ENCODE results near the gene CPEB4. TPM values are rescaled to one million over a fixed set of nuclear protein-coding genes. Genes with fewer than 3 reads are reported as not detected.

CPEB4 gene
- total RNA-seq, 1 experiment from 2014 or later, result 11.1 TPM

DNA sequence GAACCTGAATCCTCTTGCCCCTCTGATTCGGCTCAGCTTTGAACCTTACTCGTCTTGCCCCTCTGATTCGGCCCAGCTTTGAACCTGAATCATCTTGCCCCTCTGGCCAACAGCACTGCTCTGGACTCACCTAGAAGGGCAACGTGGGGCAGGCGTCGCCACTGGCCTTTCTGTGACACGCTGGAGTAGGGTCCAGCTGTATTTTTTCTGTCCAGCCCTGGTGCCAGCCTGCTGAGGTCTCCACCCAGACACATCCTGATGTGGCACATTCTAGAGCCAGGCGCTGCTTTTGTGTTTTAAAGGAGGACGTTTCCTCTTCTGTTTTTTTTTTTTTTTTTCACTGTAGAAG lies 15.2 kb upstream of the CPEB4 start (continued):
- TF ChIP-seq, protein P1, sequence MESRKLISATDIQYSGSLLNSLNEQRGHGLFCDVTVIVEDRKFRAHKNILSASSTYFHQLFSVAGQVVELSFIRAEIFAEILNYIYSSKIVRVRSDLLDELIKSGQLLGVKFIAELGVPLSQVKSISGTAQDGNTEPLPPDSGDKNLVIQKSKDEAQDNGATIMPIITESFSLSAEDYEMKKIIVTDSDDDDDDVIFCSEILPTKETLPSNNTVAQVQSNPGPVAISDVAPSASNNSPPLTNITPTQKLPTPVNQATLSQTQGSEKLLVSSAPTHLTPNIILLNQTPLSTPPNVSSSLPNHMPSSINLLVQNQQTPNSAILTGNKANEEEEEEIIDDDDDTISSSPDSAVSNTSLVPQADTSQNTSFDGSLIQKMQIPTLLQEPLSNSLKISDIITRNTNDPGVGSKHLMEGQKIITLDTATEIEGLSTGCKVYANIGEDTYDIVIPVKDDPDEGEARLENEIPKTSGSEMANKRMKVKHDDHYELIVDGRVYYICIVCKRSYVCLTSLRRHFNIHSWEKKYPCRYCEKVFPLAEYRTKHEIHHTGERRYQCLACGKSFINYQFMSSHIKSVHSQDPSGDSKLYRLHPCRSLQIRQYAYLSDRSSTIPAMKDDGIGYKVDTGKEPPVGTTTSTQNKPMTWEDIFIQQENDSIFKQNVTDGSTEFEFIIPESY (IDR thresholded peaks at IDR 0.05; ENCODE audit: extremely low read depth, insufficient replicate concordance, low read length), result no peak
- TF ChIP-seq ZFX (IDR thresholded peaks at IDR 0.05), result no peak

DNA sequence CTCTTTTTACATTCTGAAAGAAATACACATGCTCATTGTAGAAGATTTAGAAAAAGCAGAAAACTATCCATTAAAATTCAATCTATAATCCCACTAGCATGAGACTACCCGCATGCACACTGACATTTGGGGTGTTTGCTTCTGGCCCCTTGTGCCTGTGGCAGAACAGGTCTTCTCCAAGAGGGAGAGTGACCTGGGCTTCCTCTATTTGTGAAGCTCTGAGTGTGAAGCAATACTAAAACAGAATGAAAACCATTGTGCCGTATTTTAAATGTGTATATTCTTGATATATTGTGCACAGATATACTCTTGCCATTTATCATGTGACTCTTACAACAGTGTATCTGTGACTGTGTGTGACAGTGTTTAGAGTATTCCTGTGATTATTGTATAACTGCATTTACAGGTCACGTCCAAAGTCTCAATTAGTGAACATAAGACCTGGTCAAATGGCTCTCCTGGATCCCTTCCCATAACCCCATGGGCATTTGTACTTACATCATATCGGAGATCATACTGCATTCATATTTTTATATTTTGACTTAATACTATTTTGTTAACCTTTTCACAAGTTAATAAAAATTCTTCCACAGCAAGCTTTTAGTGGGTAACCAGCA lies 14.7 kb upstream of the CPEB4 start:
- H3K36me3 ChIP-seq (ENCODE audit: control insufficient read depth in 1 of 2, insufficient read depth in 2 of 2, low read length in 2 of 2), result no peaks in the 10 kb centered on the region
- H4K20me1 ChIP-seq (ENCODE audit: insufficient read depth), result no peaks in the 10 kb centered on the region
- BruUV-seq (replicated peaks), result no TSS peak
- no peak overlapping the region for H2AFZ ChIP-seq (ENCODE audit: low read depth, low read length, poor library complexity, severe bottlenecking)
- H3K9ac ChIP-seq (ENCODE audit: low read length), result no peak overlapping the region
- H3K4me1 ChIP-seq (ENCODE audit: control insufficient read depth in 1 of 2, insufficient read depth in 2 of 2, low read length in 2 of 2), result no peaks in the 10 kb centered on the region
- H3K9me2 ChIP-seq (ENCODE audit: insufficient read depth), result no peaks in the 10 kb centered on the region
- no peak overlapping the region for H3K4me2 ChIP-seq (ENCODE audit: low read length)
- CTCF ChIA-PET, result no interaction called here
- intact Hi-C loops (cut with micrococcal nuclease), result no loop called here
- H3K79me2 ChIP-seq (ENCODE audit: insufficient read depth, low read length), result no peaks in the 10 kb centered on the region
- H3K27me3 ChIP-seq (ENCODE audit: insufficient read depth, low read length), result no peaks in the 10 kb centered on the region
- H3K4me3 ChIP-seq (replicated peaks in 1 of 2; ENCODE audit: low read depth in 1 of 2, low read length in 2 of 2), result no peak overlapping the region
- RAD21 ChIA-PET (ENCODE audit: low non-redundant PET in 1 of 2, low total read pairs in 2 of 2, uncharacterized antibody in 2 of 2, unreplicated experiment in 2 of 2), result no interaction called here
- no peaks in the 10 kb centered on the region for H3K9me3 ChIP-seq (ENCODE audit: control insufficient read depth in 1 of 2, insufficient read depth in 1 of 2, low read depth in 1 of 2, low read length in 2 of 2)
- no peak overlapping the region for H3K27ac ChIP-seq (ENCODE audit: low read depth, low read length)
- POLR2A ChIA-PET, result interaction anchor here (1.0 kb wide), 1 partner anchor 15 kb away, joined by 5 read pairs; the partner anchor contains the start of gene CPEB4
- no peak for TF ChIP-seq SIN3A (IDR thresholded peaks at IDR 0.05; ENCODE audit: low read depth)
- no peak for DNase-seq (ENCODE audit: low read depth, low spot score)
- ATAC-seq, result no peak

- ChIA-PET POLR2A (no interaction called here), RAD21 (ENCODE audit: low non-redundant PET in 1 of 2, low total read pairs in 2 of 2, uncharacterized antibody in 2 of 2, unreplicated experiment in 2 of 2) (no interaction called here), CTCF (no interaction called here)
- Histone ChIP-seq H3K4me1 (ENCODE audit: control insufficient read depth in 1 of 2, insufficient read depth in 2 of 2, low read length in 2 of 2) (no peaks in the 10 kb centered on the region), H3K79me2 (ENCODE audit: insufficient read depth, low read length) (no peaks in the 10 kb centered on the region), H3K9me2 (ENCODE audit: insufficient read depth) (no peaks in the 10 kb centered on the region), H3K9me3 (ENCODE audit: control insufficient read depth in 1 of 2, insufficient read depth in 1 of 2, low read depth in 1 of 2, low read length in 2 of 2) (no peaks in the 10 kb centered on the region), H2AFZ (ENCODE audit: low read depth, low read length, poor library complexity, severe bottlenecking) (no peak overlapping the region), H3K27me3 (ENCODE audit: insufficient read depth, low read length) (no peaks in the 10 kb centered on the region), H4K20me1 (ENCODE audit: insufficient read depth) (no peaks in the 10 kb centered on the region), H3K36me3 (ENCODE audit: control insufficient read depth in 1 of 2, insufficient read depth in 2 of 2, low read length in 2 of 2) (no peaks in the 10 kb centered on the region), H3K4me3 (replicated peaks in 1 of 2; ENCODE audit: low read depth in 1 of 2, low read length in 2 of 2) (no peak overlapping the region), H3K9ac (ENCODE audit: low read length) (no peak overlapping the region), H3K4me2 (ENCODE audit: low read length) (no peak overlapping the region), H3K27ac (ENCODE audit: low read depth, low read length) (no peak overlapping the region)
- intact Hi-C loops (cut with micrococcal nuclease), result no loop called here
- no peak for ATAC-seq
- no TSS peak for BruUV-seq (replicated peaks)
- no peak for DNase-seq (ENCODE audit: low read depth, low spot score)
- no peak for TF ChIP-seq FOSL1 (IDR thresholded peaks at IDR 0.05; ENCODE audit: low read depth)
- TF ChIP-seq TCF7L2 (IDR thresholded peaks at IDR 0.05; ENCODE audit: borderline replicate concordance, extremely low read depth, insufficient read depth, insufficient read length), result no peak
- no peak for TF ChIP-seq ELF1 (IDR thresholded peaks at IDR 0.05; ENCODE audit: borderline replicate concordance, low read depth)
- TF ChIP-seq, protein P2, sequence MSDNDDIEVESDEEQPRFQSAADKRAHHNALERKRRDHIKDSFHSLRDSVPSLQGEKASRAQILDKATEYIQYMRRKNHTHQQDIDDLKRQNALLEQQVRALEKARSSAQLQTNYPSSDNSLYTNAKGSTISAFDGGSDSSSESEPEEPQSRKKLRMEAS (IDR thresholded peaks at IDR 0.05), result no peak
- no peak for TF ChIP-seq SIN3A (IDR thresholded peaks at IDR 0.05; ENCODE audit: low read depth)
- no peak for TF ChIP-seq POLR2A (IDR thresholded peaks at IDR 0.05; ENCODE audit: borderline replicate concordance, extremely low read depth, insufficient read depth, insufficient read length)
- TF ChIP-seq POLR2AphosphoS5 (IDR thresholded peaks at IDR 0.05; ENCODE audit: low read depth, low read length), result no peak
- TF ChIP-seq CEBPB (IDR thresholded peaks at IDR 0.05; ENCODE audit: low read depth), result no peak
- TF ChIP-seq, protein P3, sequence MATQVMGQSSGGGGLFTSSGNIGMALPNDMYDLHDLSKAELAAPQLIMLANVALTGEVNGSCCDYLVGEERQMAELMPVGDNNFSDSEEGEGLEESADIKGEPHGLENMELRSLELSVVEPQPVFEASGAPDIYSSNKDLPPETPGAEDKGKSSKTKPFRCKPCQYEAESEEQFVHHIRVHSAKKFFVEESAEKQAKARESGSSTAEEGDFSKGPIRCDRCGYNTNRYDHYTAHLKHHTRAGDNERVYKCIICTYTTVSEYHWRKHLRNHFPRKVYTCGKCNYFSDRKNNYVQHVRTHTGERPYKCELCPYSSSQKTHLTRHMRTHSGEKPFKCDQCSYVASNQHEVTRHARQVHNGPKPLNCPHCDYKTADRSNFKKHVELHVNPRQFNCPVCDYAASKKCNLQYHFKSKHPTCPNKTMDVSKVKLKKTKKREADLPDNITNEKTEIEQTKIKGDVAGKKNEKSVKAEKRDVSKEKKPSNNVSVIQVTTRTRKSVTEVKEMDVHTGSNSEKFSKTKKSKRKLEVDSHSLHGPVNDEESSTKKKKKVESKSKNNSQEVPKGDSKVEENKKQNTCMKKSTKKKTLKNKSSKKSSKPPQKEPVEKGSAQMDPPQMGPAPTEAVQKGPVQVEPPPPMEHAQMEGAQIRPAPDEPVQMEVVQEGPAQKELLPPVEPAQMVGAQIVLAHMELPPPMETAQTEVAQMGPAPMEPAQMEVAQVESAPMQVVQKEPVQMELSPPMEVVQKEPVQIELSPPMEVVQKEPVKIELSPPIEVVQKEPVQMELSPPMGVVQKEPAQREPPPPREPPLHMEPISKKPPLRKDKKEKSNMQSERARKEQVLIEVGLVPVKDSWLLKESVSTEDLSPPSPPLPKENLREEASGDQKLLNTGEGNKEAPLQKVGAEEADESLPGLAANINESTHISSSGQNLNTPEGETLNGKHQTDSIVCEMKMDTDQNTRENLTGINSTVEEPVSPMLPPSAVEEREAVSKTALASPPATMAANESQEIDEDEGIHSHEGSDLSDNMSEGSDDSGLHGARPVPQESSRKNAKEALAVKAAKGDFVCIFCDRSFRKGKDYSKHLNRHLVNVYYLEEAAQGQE (IDR thresholded peaks at IDR 0.05; ENCODE audit: low read depth), result no peak
- no peak for TF ChIP-seq SRF (IDR thresholded peaks at IDR 0.05; ENCODE audit: low read depth)
- no peak for TF ChIP-seq EGR1 (IDR thresholded peaks at IDR 0.05; ENCODE audit: low read depth)
- no peak for TF ChIP-seq ZFX (IDR thresholded peaks at IDR 0.05)
- TF ChIP-seq ZNF274 (IDR thresholded peaks at IDR 0.05; ENCODE audit: low read depth, low read length), result no peak
These were observed 13.0 kb upstream of the CPEB4 start for GRCh38 chr5:173875189-173875588.
